ENCODE measurements around the gene POP7.
"Not testable (repeated sequence)": the region's sequence is repeated elsewhere in the genome, so short reads cannot be mapped to it uniquely, and the experiment has no call there.

POP7 gene

GRCh38 chr7:100705753-100706671 is at the start of gene POP7:
TSS of gene POP7 (plus strand) at chr7:100706121. CDS start at chr7:100706831, 710 bp downstream.
- peak; percentile 99 for DNase-seq

- not testable (repeated sequence) for DNase-seq
Observed at GRCh38 chr7:100662194-100662776, 43.6 kb upstream of the POP7 start.

- no peak for DNase-seq
Observed at GRCh38 chr7:100665168-100665726, 40.7 kb upstream of the POP7 start.

GRCh38 chr7:100667331-100668068 is 38.4 kb upstream of the POP7 start:
- no peak for DNase-seq

- no peak for DNase-seq
Observed at GRCh38 chr7:100668069-100668449, 37.9 kb upstream of the POP7 start.

- not testable (repeated sequence) for DNase-seq
Observed at GRCh38 chr7:100669106-100669505, 36.8 kb upstream of the POP7 start.

- DNase-seq: no peak
Observed at GRCh38 chr7:100670074-100670473, 35.8 kb upstream of the POP7 start.

- DNase-seq: no peak
Observed at GRCh38 chr7:100671353-100672327, 34.3 kb upstream of the POP7 start.

- peak; percentile 100 for DNase-seq
Observed at GRCh38 chr7:100673302-100673941, 32.5 kb upstream of the POP7 start, which contains the start of gene GNB2. TSS of gene GNB2 (plus strand) at chr7:100673740. CDS start at chr7:100676266, 2,526 bp downstream.

GRCh38 chr7:100673942-100674410 is 31.9 kb upstream of the POP7 start:
- no peak for DNase-seq

- peak; percentile 75 for DNase-seq
Observed at GRCh38 chr7:100674411-100675104, 31.4 kb upstream of the POP7 start.

GRCh38 chr7:100675105-100675451 is 30.8 kb upstream of the POP7 start:
- no peak for DNase-seq

GRCh38 chr7:100675581-100676350 is 30.2 kb upstream of the POP7 start:
- peak; percentile 85 for DNase-seq

GRCh38 chr7:100676501-100677306 is 29.2 kb upstream of the POP7 start:
- peak; percentile 55 for DNase-seq

GRCh38 chr7:100677308-100678267 is 28.3 kb upstream of the POP7 start:
- peak; percentile 53 for DNase-seq

- DNase-seq: no peak
Observed at GRCh38 chr7:100678291-100678984, 27.5 kb upstream of the POP7 start.

All from activated CD8-positive, alpha-beta memory T cell treated with anti-CD3 and anti-CD28 coated beads, Interleukin-2, amount 50 U/mL, for 48 hours (primary cell).